CD14-positive monocyte (primary cell): ENCODE results near the gene HDAC10. TPM values are rescaled to one million over a fixed set of nuclear protein-coding genes. Genes with fewer than 3 reads are reported as not detected.

Experiments used
- DNase-seq, 3 donors: peaks; one replicate each; pipeline ENCODE4 v3.0.0-alpha.2; 2011 to 2022
- H2AFZ ChIP-seq: 2 replicates; pipeline ENCODE4 v1.6.0; 2012; ENCODE audit warnings: mild to moderate bottlenecking, low read depth, low read length, inconsistent platforms; ENCODE audit not compliant: insufficient read depth, poor library complexity, severe bottlenecking
- H3K27ac ChIP-seq, 2 donors: 1 replicate in 1 of 2; 2 replicates in 1 of 2; pipeline ENCODE4 v1.5.1; 2012 to 2013; ENCODE audit warnings: low read length in 2 of 2, control low read depth in 1 of 2, inconsistent platforms in 1 of 2, low read depth in 1 of 2, mild to moderate bottlenecking in 1 of 2
- H3K27me3 ChIP-seq, 2 donors: one replicate each; pipeline versions ENCODE4 v1.6.0 to v1.6.1; 2011 to 2013; ENCODE audit warnings: low read length in 2 of 2; ENCODE audit not compliant: control insufficient read depth in 2 of 2, insufficient read depth in 2 of 2
- H3K36me3 ChIP-seq, 2 donors: replicated peaks in 1 of 2; 1 replicate in 1 of 2; 2 replicates in 1 of 2; pipeline versions ENCODE4 v1.5.1 to v1.6.1; 2012 to 2013; ENCODE audit warnings: low read length in 2 of 2, control low read depth in 1 of 2, inconsistent platforms in 1 of 2, mild to moderate bottlenecking in 1 of 2; ENCODE audit not compliant: insufficient read depth in 2 of 2, control insufficient read depth in 1 of 2
- H3K4me1 ChIP-seq, 2 donors: 1 replicate in 1 of 2; 2 replicates in 1 of 2; pipeline versions ENCODE4 v1.5.1 to v1.6.1; 2012 to 2013; ENCODE audit warnings: low read length in 2 of 2, control low read depth in 1 of 2, inconsistent platforms in 1 of 2, mild to moderate bottlenecking in 1 of 2, moderate library complexity in 1 of 2; ENCODE audit not compliant: insufficient read depth in 2 of 2, control insufficient read depth in 1 of 2
- H3K4me2 ChIP-seq: replicated peaks from 2 replicates; pipeline ENCODE3; 2012; ENCODE audit warnings: low read length, moderate library complexity, mild to moderate bottlenecking; ENCODE audit not compliant: poor library complexity, severe bottlenecking; ENCODE audit errors: extremely low read depth
- H3K4me3 ChIP-seq, 3 experiments: fragments of 200-600 bp in 1 of 3; sonication (generic) in 1 of 3; replicated peaks in 1 of 3; 1 replicate in 2 of 3; 2 replicates in 1 of 3; pipeline ENCODE4 v1.5.1; 2011 to 2013; ENCODE audit warnings: low read length in 3 of 3, mild to moderate bottlenecking in 3 of 3, control low read depth in 2 of 3, low read depth in 2 of 3, inconsistent platforms in 1 of 3, moderate library complexity in 1 of 3
- H3K79me2 ChIP-seq: 2 replicates; pipeline ENCODE4 v1.6.0; 2012; ENCODE audit warnings: mild to moderate bottlenecking, control low read depth, inconsistent platforms, low read length, moderate library complexity; ENCODE audit not compliant: insufficient read depth
- H3K9ac ChIP-seq: 2 replicates; pipeline ENCODE4 v1.6.0; 2017; ENCODE audit warnings: low read length, mild to moderate bottlenecking; ENCODE audit not compliant: insufficient read depth, poor library complexity, severe bottlenecking
- H3K9me3 ChIP-seq, 2 donors: replicated peaks in 1 of 2; 1 replicate in 1 of 2; 2 replicates in 1 of 2; pipeline versions ENCODE4 v1.5.1 to v1.6.1; 2012 to 2013; ENCODE audit warnings: low read length in 2 of 2, control low read depth in 1 of 2; ENCODE audit not compliant: control insufficient read depth in 1 of 2, insufficient read depth in 1 of 2
- H4K20me1 ChIP-seq: 2 replicates; pipeline ENCODE4 v1.6.0; 2012; ENCODE audit warnings: mild to moderate bottlenecking, low read length, control low read depth, moderate library complexity; ENCODE audit not compliant: insufficient read depth
- H3K27ac Mint-ChIP-seq, 7 donors: one replicate each; pipeline ENCODE4 v1.8.0; 2020; ENCODE audit warnings: mild to moderate bottlenecking in 7 of 7, mixed read lengths in 7 of 7, moderate library complexity in 6 of 7, inconsistent platforms in 2 of 7
- H3K27me3 Mint-ChIP-seq, 3 donors: one replicate each; pipeline ENCODE4 v1.8.0; 2021 to 2022; ENCODE audit warnings: low read depth in 3 of 3, mild to moderate bottlenecking in 3 of 3, mixed read lengths in 3 of 3, moderate library complexity in 3 of 3, inconsistent platforms in 1 of 3
- H3K36me3 Mint-ChIP-seq, 2 donors: one replicate each; pipeline ENCODE4 v1.8.0; 2020; ENCODE audit warnings: mixed read lengths in 2 of 2, inconsistent platforms in 1 of 2, mild to moderate bottlenecking in 1 of 2
- H3K4me1 Mint-ChIP-seq: one replicate; pipeline ENCODE4 v1.8.0; 2020; ENCODE audit warnings: mild to moderate bottlenecking, mixed read lengths
- H3K4me3 Mint-ChIP-seq, 2 donors: one replicate each; pipeline ENCODE4 v1.8.0; 2020; ENCODE audit warnings: mild to moderate bottlenecking in 2 of 2, mixed read lengths in 2 of 2, moderate library complexity in 1 of 2
- H3K9me3 Mint-ChIP-seq, 7 donors: one replicate each; pipeline ENCODE4 v1.8.0; 2020 to 2022; ENCODE audit warnings: mixed read lengths in 7 of 7, mild to moderate bottlenecking in 6 of 7, moderate library complexity in 6 of 7, inconsistent platforms in 2 of 7
- WGBS: methylation state at CpG from one replicate; pipeline ENCODE4 v1.1.5; 2013; ENCODE audit warnings: missing lambda C conversion rate; ENCODE audit not compliant: insufficient coverage; 5-methylcytosine and 5-hydroxymethylcytosine counted together
- intact Hi-C, 2 donors: fragments of 100-400 bp; cut with micrococcal nuclease; formaldehyde crosslinking; loops; one replicate each; pipeline versions ENCODE4 v1.15.0 to v1.15.1; 2023
- polyA plus RNA-seq, 3 donors: library from polyadenylated mRNA; depleted of rRNA in 1 of 3; unstranded in 2 of 3; stranded (reverse) in 1 of 3; fragments of 300-500 nt in 2 of 3; fragments of >200 nt in 1 of 3; fragmentation: Illumina TruSeq in 2 of 3; gene quantifications; 1 replicate in 2 of 3; 2 replicates in 1 of 3; pipeline ENCODE4 v1.2.3, GENCODE V29; 2012 to 2021
- TF ChIP-seq, protein P1 (sequence below): fragments of 200-600 bp; IDR thresholded peaks from one replicate; pipeline ENCODE4 v1.8.0; 2022; ENCODE audit warnings: antibody characterized with exemption, mild to moderate bottlenecking

The HDAC10 gene
- polyA plus RNA-seq, 3 donors: 9.2 to 148 (median 13.7) TPM

DNA sequence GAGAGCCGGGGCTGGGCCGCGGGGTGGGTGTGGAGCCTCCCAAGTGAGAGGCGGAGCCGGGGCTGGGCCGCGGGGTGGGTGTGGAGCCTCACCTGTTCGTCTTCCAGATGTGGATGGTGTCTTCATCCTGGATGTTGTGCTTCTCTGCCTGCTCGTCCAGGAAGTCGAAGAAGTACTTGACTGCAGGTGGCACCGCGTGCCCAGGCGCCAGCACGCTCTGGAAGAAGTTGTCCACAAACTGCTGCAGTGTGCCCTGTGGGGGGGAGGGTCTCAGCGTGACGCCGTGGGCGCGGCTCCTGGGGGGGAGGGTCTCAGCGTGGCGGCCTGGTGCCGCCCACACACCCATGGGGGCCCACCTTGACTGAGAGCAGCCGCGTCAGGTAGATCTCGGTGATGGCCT is 26.7 kb upstream of the HDAC10 start:
- H3K79me2 ChIP-seq: peaks cover 3% of the 10 kb centered on the region
- Mint-ChIP-seq H3K9me3 (peaks cover 0 to 2% (median 0%) of the 10 kb centered on the region in 7 donors), H3K27me3 (peaks cover under 1 to 7% (median 7%) of the 10 kb centered on the region in 3 donors), H3K4me3 (no peak overlapping the region), H3K27ac (no peak overlapping the region), H3K36me3 (peaks cover 60 to 88% of the 10 kb centered on the region in 2 donors), H3K4me1 (peaks cover 6% of the 10 kb centered on the region)
- WGBS: 89% methylated on average over 20 of the region's 25 CpGs
- peaks cover 93% of the 10 kb centered on the region for H4K20me1 ChIP-seq
- DNase-seq: no peak
- no peak overlapping the region for H3K4me2 ChIP-seq
- peaks cover 81 to 83% of the 10 kb centered on the region in 2 donors for H3K36me3 ChIP-seq
- H3K9ac ChIP-seq: no peak overlapping the region
- intact Hi-C loops: loop anchor here (2.0 to 5.0 kb wide), 3 partner anchors 49 to 65 kb away; partner anchors contain the start of genes DENND6B (in 2 of the 2) and PPP6R2 (in 1 of the 2)
- H2AFZ ChIP-seq: no peak overlapping the region
- TF ChIP-seq, protein P1, sequence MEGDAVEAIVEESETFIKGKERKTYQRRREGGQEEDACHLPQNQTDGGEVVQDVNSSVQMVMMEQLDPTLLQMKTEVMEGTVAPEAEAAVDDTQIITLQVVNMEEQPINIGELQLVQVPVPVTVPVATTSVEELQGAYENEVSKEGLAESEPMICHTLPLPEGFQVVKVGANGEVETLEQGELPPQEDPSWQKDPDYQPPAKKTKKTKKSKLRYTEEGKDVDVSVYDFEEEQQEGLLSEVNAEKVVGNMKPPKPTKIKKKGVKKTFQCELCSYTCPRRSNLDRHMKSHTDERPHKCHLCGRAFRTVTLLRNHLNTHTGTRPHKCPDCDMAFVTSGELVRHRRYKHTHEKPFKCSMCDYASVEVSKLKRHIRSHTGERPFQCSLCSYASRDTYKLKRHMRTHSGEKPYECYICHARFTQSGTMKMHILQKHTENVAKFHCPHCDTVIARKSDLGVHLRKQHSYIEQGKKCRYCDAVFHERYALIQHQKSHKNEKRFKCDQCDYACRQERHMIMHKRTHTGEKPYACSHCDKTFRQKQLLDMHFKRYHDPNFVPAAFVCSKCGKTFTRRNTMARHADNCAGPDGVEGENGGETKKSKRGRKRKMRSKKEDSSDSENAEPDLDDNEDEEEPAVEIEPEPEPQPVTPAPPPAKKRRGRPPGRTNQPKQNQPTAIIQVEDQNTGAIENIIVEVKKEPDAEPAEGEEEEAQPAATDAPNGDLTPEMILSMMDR: no peak
- H3K4me3 ChIP-seq: no peak overlapping the region
- no peaks in the 10 kb centered on the region for H3K9me3 ChIP-seq
- peaks cover 0 to 2% of the 10 kb centered on the region in 2 donors for H3K4me1 ChIP-seq
- H3K27me3 ChIP-seq: peaks cover 0 to under 1% of the 10 kb centered on the region in 2 donors
- no peak overlapping the region for H3K27ac ChIP-seq

DNA sequence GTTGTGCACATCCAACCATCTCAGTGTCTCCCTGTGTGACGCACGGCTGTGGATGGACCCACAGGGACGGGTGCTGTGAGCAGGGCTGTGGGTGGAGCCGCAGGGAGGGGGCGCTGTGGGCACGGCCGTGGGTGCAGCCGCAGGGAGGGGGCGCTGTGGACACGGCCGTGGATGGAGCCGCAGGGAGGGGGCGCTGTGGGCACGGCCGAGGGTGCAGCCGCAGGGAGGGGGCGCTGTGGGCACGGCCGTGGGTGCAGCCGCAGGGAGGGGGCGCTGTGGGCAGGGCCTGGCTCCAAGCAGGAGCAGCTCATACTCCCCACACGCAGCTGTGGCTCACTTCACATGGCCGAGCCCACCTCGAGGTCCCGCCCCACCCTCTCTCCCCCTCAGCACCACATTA is 25.1 kb upstream of the HDAC10 start:
- Histone ChIP-seq H3K27me3 (peaks cover 3 to 11% of the 10 kb centered on the region in 2 donors), H4K20me1 (peaks cover 92% of the 10 kb centered on the region), H3K9ac (no peak overlapping the region), H3K27ac (no peak overlapping the region), H3K4me3 (no peak overlapping the region), H3K36me3 (peaks cover 65 to 67% of the 10 kb centered on the region in 2 donors), H2AFZ (no peak overlapping the region), H3K79me2 (no peaks in the 10 kb centered on the region), H3K9me3 (no peaks in the 10 kb centered on the region), H3K4me1 (peaks cover 10 to 18% of the 10 kb centered on the region in 2 donors), H3K4me2 (no peak overlapping the region)
- DNase-seq: peak; percentile 66 to 86 (median 82)
- intact Hi-C loops: loop anchor here (1.0 to 5.0 kb wide), 4 partner anchors 51 to 66 kb away; partner anchors contain the start of genes DENND6B (in 2 of the 2) and PPP6R2 (in 1 of the 2)
- Mint-ChIP-seq H3K27me3 (peaks cover 6 to 23% (median 16%) of the 10 kb centered on the region in 3 donors), H3K4me3 (no peak overlapping the region), H3K4me1 (peaks cover 15% of the 10 kb centered on the region), H3K27ac (peak overlapping the region in 2 of 7 donors; percentile 50 to 76), H3K9me3 (peaks cover 0 to 2% (median 0%) of the 10 kb centered on the region in 7 donors), H3K36me3 (peaks cover 50 to 77% of the 10 kb centered on the region in 2 donors)
- 76% methylated on average over 20 of the region's 25 CpGs for WGBS
- TF ChIP-seq, protein P1: peak; percentile 88
